Measurements from ENCODE around the gene HEATR3.

The HEATR3 gene, protein sequence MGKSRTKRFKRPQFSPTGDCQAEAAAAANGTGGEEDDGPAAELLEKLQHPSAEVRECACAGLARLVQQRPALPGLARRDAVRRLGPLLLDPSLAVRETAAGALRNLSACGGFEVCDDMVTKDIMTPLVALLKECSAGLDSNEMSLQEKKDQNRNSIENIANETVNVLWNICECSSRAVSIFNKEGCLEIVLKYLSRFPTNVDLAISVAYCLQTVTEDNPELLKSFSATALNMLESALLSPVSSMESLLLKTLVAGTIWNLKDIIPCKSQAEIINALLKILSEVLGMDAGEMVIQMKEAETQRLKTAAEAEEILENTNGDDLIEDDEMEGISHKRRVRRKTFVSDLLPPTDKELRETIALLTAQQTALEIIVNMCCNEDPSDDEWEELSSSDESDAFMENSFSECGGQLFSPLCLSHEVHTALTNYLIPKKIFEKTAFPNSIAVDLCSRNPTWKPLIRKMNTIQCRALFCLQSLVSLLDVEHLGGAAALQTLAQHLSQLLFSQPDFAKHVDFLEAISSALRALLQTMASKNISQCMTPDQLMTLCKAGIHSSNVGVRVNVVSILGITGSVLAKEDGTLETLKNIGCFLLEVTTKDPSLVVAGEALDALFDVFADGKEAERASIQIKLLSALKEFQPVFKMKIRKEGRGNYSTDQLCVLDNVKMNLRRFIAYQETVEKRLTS

DNA sequence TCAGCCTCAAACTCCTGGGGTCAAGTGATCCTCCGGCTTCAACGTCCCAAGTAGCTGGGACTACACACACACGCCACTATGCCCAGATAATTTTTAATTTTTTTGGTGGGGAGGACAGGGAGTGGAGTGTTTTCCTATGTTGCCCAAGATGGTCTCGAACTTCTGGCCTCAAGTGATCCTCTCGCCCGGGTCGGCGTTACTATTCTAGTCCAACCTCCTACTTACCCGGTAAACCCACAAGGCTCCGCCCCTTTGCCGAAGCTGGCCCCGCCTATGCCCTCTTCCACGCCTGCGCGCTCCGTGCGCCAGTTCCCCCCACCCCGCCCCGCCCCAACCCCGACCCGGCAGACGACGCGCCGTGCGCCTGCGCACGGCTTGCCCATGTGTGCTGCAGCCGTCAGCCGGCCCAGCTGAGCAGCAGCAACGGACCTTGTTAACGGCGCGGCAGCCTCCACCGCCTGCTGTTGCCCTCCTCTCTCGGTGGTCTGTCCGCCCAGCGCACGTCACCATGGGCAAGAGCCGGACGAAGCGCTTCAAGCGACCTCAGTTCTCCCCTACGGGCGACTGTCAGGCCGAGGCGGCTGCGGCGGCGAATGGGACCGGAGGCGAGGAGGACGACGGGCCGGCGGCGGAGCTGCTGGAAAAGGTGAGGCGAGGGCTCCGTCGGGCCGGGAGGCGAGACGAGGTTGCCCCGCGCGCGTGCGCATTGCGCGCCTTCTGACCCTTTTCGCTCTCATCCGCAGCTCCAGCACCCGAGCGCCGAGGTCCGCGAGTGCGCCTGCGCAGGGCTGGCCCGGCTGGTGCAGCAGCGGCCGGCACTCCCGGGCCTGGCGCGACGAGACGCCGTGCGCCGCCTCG is at the start of gene HEATR3:
Gene HEATR3, plus strand, starts transcription at position 347 of the 858 bp plus-strand sequence. Its CDS starts 162 bp downstream, at position 509.
- DNase-seq (ENCODE audit: insufficient read length, low spot score) (peak; percentile 91), FAIRE-seq (peak; percentile 49)

DNA sequence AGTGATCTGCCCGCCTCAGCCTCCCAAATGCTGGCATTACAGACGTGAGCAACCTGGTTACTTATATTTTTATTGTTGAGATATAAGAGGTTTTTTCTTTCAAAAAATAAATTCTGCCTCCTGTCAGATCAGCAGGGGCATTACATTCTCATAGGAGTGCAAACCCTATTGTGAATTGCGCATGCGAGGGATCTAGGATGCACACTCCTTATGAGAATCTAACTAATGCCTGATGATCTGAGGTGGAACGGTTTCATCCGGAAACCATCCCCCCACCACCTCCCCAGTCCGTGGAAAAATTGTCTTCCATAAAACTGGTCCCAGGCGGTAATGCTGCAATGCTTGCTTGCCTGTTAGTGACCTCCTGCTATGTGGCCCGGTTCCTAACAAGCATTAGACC is 48.2 kb upstream of the HEATR3 start:
- no peak for DNase-seq (ENCODE audit: insufficient read length, low spot score)
- no peak for FAIRE-seq

DNA sequence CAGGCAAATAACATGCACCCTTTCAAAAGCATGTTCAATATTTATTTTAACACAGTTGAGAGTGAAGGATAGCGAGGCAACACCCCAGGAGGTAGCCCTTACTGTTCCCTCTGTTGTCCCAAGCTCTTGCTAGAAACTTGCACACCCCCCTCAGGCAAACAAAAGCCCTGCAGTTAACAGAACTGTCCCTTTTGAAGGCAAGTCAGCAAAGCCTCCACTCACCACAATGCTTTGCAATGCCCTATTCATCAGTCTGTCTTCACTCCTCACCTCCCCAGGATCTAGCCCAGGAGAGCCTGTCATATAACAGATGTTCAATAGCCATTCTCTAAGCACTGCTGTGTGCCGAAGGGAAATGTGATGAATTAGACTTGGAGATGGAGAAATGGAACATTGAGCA is 44.2 kb upstream of the HEATR3 start:
- no peak for FAIRE-seq
- DNase-seq (ENCODE audit: insufficient read length, low spot score): no peak

DNA sequence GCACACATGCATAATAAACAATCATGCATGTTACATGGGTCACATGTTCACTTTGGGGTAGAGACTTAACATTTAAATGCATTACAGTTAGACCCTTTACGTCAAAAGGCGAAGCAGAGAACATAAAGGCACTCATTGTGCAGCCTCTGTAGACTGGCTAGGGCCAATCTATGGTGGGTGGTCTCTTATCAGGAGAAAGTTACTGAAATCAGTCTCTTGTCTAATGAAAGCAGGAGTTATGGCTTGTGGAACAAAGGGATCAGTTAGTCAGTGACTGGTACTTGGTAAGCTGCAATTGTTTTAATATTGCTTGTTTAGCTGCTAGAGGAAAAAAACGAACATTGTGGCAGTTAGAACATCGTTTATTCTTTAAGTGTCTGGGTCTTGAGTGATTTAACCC is 42.1 kb upstream of the HEATR3 start:
- no peak for FAIRE-seq

DNA sequence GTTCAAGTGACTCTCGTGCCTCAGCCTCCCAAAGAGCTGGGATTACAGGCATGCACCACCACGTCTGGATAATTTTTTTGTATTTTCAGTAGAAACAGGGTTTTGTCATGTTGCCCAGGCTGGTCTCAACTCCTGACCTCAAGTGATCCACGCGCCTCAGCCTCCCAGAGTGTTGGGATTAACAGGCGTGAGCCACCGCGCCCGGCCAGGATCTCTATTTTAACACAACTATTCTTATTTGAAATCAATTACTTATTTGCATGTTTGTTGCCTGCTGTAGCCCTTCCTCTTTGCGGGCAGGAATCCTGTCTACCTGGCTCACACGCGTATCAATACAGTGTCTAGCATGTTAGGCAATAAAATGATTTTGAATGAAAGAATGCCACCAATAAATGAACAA is 41.6 kb upstream of the HEATR3 start:
- FAIRE-seq (no peak), DNase-seq (ENCODE audit: insufficient read length, low spot score) (no peak)

More for the DNA sequence above, 42.1 kb upstream of the HEATR3 start:
- no peak for DNase-seq (ENCODE audit: insufficient read length, low spot score)

DNA sequence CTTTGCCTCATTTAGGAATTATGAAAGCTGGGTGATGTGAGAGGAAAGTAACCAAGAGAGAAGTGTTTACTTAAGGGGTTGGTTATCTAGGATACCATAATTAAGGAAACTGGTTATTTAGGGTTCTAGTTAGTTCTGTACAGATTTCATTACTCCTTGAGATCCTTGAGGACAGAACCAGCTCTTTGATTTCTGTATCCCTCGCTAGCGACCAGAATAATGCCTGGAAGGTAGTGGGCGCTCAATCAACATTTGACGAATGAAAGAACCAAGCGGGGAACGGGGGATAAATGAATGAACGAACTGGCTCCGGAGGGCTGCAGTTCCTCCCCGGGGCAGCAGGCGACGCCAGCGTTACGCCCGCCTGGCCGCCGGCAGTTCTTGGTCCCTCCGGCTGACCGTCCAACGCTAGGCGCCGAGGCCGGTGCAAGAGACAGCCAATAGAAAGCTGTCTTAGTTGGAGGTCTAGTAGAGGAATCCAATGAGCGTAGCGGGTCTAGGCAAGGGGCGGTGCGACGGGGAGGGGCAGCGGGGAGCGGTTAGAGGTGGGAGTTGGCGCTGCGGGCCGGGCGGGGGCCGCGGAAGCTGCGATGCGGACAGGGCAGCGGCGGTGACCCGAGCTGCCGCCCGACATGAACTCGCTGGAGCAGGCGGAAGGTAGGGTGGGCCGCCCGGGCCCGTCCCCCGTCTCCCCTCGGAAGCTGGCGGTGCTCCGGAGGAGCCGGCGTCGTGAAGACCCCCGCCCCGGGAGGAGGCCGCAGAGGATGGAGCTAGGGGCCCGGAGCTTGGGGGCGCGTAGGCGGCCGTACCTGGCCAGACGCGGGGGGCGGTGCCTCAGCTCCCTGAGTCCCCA is 40.9 kb upstream of the HEATR3 start, which contains the start of gene CNEP1R1:
Gene CNEP1R1, plus strand, starts transcription at position 542 of the 853 bp plus-strand sequence. Its CDS starts 91 bp downstream, at position 633.
- DNase-seq (ENCODE audit: insufficient read length, low spot score) (peak; percentile 97), FAIRE-seq (peak; percentile 91)

DNA sequence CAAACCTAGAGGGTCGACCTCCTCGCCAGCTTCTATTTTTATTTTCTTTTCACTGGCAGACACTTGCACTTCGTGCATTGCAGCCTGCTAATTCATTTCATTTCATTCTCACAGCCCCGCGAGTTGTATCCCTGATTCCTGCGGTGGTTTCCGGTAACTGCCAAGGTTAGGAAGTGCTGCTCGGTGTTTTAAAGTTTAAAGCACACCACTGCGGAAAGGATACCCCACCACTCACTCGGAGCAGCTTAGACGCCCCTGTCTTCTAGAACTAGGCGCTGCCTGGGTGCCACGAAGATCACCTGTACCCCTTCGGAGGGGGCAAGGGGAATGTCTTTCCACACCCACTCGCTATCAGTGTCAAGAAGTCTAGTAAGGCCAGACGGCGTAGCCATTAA is 40.2 kb upstream of the HEATR3 start:
- peak; percentile 15 for DNase-seq (ENCODE audit: insufficient read length, low spot score)
- no peak for FAIRE-seq

DNA sequence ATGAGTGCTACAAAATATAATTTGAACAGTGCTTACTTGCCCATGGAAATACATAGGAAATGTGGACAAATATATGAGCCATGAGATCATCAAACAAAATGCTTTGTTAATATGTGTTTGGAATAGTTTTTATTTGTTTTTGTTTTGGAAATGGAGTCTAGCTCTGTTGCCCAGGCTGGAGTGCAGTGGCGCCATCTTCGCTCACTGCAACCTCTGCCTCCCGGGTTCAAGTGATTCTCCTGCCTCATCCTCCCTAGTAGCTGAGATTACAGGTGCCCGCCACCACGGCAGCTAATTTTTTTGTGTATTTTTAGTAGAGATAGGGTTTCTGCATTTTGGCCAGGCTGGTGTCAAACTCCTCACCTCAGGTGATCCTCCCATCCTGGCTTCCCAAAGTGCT is 37.9 kb upstream of the HEATR3 start:
- DNase-seq (ENCODE audit: insufficient read length, low spot score) (no peak), FAIRE-seq (no peak)

DNA sequence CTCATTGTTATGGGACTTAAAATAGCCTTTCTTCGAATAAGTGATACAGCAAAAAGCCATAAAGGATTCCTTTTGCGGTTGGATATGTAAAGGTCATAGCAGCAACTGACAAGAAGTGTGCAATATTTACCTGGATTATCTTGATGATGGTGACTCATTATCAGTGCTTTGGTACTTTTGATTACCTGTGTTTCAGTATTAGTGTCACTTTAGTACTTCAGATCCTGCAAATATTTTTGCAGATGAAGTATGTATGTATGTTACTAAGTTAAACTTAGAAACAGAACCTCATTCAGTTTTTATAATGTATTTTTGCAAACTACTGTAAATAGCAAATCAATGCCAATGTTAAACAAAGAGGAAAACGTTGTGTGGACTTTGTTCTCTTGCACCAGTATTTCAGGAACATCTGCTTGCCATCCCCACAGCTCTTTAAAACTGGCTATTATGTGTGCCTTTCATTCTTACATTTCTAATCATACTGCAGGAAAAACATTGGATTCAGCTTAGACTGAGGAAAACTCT is 30.2 kb upstream of the HEATR3 start:
- DNase-seq (ENCODE audit: insufficient read length, low spot score): no peak
- FAIRE-seq: no peak

DNA sequence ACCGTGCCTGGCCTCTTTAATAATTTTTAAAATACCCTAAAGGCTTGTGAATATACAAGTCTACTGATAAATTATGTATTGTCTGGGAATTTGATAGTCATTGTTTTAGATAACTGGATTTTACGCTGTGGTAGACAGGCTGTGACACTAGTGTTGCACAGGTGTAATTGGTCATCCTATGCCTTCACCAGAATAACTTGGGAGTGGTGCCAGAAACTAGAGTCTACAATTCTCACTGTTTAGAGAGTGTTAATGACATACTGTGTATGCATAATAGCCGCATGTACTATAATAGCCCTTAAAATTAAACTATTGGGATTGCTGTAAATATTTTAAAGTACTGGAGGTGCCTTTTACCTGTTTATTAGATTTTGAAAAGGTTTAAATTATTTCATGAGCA is 29.3 kb upstream of the HEATR3 start:
- DNase-seq (ENCODE audit: insufficient read length, low spot score) (no peak), FAIRE-seq (no peak)

DNA sequence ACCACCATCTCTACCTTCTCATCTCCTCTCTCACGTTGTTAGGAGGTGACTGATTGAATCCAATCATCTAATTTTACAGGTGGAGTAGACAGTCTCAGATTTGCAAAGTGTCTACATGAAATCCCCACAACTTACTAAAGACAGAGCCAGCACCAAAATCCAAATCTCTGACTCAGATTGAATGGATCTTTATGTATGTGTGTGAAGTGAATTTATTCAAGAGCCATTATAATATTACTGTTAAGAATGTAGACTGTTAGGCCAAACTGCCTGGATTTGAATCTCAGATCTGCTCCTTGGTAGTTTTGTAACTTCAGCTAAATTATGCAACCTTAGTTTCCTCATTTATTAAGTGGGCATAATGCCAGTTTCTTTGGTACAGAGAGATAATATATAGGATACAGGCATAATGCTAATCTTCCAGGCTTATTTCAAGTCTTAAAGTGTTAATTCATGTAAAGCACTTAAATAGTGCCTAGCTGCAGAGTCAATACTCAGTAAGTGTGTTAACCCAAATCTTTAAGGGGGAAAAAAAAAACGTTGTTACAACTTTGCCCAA is 28.0 kb upstream of the HEATR3 start:
- DNase-seq (ENCODE audit: insufficient read length, low spot score): no peak
- no peak for FAIRE-seq

DNA sequence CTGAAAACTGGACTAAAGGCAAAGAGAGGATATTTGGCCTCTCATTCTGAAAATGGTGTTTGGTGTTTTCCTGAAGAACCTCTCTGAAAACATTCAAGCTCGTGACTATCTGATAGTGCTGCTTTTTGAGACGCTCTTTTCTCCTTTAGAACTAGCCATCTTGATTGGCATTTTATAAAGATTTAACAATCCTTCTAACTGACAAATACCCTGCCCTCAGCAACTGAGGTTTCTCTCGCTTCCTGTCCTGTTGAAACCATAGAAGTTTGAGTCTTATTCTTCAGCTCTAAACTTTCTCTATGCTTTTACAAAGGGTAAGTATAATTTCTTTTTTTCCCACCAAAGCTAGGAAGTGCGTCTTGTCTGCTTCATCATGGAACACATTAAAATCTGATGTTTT is 27.5 kb upstream of the HEATR3 start:
- FAIRE-seq (no peak), DNase-seq (ENCODE audit: insufficient read length, low spot score) (no peak)

DNA sequence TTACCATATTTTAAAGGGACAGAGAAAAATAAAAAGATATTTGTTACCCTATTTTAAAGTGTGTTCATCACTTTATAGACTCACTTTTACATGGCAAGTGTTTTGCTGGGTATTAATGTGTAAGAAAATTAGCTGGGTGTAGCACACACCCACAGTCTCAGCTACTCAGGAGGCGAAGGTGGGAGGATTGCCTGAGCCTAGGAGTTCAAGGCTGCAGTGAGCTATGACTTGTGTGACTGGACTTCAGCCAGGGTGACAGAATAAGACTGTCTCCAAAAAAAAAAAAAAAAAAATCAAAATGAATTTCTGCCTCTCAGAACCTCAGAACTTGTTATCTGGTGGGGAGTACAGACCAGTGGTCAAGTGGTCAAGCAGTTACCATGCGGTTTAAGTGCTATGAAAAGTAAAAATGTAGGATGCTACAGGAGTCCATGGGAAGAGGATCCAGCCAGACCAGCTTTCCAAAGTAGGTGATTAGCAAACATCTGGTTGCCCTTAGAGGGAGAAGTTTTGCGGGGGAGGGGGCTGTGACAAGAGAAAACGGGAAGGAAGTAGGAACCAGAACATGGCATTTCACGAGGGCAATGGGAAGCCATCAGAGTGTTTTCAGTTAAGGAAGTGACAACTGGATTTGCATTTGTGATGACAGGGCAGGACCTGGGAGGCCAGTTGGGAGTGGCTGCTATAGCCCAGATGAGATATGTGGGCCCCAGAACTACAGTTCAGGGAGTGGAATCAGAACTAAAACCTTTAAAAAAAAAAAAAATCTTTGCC is 26.8 kb upstream of the HEATR3 start:
- FAIRE-seq: no peak
- DNase-seq (ENCODE audit: insufficient read length, low spot score): no peak

DNA sequence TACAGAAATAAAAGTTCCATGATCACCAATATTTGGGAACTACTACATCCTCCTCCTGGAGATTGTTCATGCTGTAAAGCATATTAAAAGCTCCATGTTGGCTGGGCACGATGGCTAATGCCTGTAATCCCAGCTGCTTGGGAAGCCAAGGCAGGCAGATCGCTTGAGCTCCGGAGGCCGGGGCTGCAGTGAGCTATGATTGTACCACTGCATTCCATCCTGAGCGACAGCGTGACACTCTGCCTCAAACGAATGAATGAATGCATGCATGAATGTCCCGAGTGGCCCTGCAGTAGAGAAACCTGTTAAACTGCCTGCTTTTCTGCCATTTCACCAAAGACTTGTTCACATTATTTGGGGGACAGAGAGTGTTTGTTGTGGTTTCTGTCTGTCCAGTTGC is 25.8 kb upstream of the HEATR3 start:
- FAIRE-seq (no peak), DNase-seq (ENCODE audit: insufficient read length, low spot score) (no peak)

DNA sequence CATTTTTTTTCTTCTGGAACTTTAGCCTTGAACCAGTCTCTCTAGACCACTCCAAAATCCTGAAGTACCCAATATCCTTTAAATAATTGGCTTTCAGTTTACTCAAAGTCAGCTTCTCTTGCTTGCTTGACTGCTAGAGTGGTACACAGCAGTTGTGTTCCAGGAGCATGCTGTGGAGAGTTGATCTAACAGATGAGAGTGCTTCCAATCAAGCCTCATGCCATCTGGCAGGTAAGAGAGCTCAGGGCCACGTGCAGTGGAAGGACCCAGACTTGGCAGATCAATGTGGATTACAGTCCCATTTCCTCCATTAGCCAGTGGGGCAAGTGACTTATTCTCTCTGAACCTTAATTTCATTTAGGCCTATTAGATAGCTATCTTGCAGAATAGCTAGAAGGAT is 25.1 kb upstream of the HEATR3 start:
- DNase-seq (ENCODE audit: insufficient read length, low spot score) (no peak), FAIRE-seq (no peak)

DNA sequence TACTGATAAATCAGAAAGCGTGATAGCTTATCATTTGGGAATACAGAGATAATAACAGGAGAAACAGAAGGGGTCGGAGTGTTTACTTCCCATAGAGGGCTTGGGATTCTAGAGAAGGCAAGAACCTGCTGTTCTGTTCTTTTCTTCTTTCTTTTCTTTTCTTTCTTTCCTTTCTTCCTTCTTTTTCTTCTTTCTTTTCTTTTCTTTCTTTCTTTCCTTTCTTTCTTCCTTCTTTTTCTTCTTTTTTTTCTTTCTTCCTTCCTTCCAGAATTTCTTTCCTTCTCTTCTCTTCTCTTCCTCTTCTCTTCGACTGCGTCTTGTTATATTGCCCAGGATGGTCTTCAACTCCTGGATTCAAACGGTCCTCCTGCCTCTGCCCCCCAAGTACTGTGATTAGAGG is 22.4 kb upstream of the HEATR3 start:
- no peak for FAIRE-seq

DNA sequence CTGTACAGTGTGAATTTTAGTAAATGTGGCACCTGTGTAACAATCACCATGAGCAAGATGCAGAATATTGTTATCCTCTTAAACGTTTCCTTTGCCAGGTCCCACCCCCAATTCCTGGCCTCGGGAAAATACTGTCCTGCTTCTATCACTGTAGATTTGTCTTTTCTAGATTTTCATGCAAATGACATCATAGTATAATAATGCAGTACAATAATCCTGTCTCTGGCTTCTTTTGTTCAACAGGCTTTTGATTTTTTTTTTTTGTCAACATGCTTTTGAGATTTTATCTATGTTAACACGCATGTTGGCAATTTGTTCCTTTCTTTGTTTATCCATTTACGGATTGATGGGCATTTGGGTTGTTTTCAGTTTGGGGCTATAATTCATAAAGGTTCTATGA is 20.4 kb upstream of the HEATR3 start:
- no peak for FAIRE-seq
- DNase-seq (ENCODE audit: insufficient read length, low spot score): no peak

More for the DNA sequence above, 22.4 kb upstream of the HEATR3 start:
- DNase-seq (ENCODE audit: insufficient read length, low spot score): no peak

DNA sequence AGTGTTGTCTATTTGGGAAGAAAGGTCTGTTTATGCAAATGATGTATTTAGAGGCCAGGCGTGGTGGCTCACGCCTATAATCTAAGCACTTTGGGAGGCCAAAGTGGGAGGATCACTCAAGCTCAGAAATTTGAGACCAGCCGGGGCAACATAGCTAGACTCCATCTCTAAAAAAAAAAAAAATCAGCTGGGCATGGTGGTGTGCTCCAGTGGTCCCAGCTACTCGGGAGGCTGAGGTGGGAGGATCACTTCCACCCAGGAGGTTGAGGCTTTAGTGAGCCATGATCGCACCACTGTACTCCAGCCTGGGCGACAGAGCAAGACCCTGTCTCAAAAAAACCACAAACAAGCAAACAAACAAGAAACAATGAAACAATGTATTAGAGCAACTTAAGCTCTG is 18.9 kb upstream of the HEATR3 start:
- FAIRE-seq: no peak

DNA sequence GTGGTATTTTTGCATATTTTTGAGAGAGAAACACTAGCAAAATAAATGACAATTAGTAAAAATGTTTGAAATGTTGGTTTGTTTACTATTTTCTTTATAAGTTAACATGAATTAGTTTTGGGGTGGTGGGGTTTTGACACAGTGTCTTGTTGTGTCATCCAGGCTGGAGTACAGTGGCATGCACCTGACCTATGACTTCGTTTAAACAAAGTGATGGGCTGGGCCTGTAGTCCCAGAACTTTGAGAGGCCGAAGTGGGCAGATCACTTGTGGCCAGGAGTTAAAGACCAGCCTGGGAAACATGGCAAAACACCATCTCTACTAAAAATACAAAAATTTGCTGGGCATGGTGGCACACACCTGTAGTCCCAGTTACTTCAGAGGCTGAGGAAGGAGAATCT is 17.9 kb upstream of the HEATR3 start:
- DNase-seq (ENCODE audit: insufficient read length, low spot score) (no peak), FAIRE-seq (no peak)

More for the DNA sequence above, 18.9 kb upstream of the HEATR3 start:
- no peak for DNase-seq (ENCODE audit: insufficient read length, low spot score)
